K562 (cell line): ENCODE data around the gene SUSD3. TPM values are rescaled to one million over a fixed set of nuclear protein-coding genes. Genes with fewer than 3 reads are reported as not detected.

Source experiments
- ATAC-seq: fragments of 200-7000 bp; cut with Tn5 transposase; 3 replicates; pipeline ENCODE4 v1.9.1; 2020; ENCODE audit warnings: moderate library complexity
- BruUV-seq: library from RNA; stranded (reverse); fragments of 400-500 nt; replicated peaks from 2 replicates; lab custom pipeline; 2021; lab: Mats Ljungman, UMichigan
- CTCF ChIA-PET: fragments of 300-600 bp; formaldehyde crosslinking; extraction: SDS; loops from one replicate; lab custom pipeline; 2021; ENCODE audit warnings: low intra/inter-chr PET ratio; lab: Yijun Ruan, JAX
- POLR2A ChIA-PET: fragments of 300-600, 350-650 bp; sonication (Branson Sonifier 250); formaldehyde crosslinking; extraction: SDS; loops from one replicate; lab custom pipeline; 2021; ENCODE audit warnings: antibody characterized with exemption, inconsistent platforms; lab: Yijun Ruan, JAX
- DNase-seq, 4 experiments: peaks; one replicate each; pipeline versions ENCODE4 v3.0.0 to v3.0.0-alpha.2; 2011 to 2018; ENCODE audit warnings: low spot score in 3 of 4, mixed read lengths in 3 of 4; ENCODE audit errors: extremely low read depth in 1 of 4
- FAIRE-seq: peaks from 2 replicates; lab custom pipeline; 2011; peaks lifted over from hg19 to GRCh38; lab: Jason Lieb, UNC
- H2AFZ ChIP-seq: 2 replicates; pipeline ENCODE4 v1.6.0; 2011; ENCODE audit warnings: low read depth, low read length, control low read depth, inconsistent platforms
- H3K27ac ChIP-seq: fragments of 200-600 bp; 3 replicates; pipeline ENCODE4 v1.8.0; 2011; ENCODE audit warnings: low read depth, mild to moderate bottlenecking, control low read depth, inconsistent platforms, low read length, moderate library complexity, mixed read lengths; ENCODE audit errors: extremely low read depth
- H3K27me3 ChIP-seq, 2 experiments: fragments of 300-600 bp in 1 of 2; 2 replicates in 1 of 2; 3 replicates in 1 of 2; pipeline versions ENCODE4 v1.6.0 to v1.8.0; 2011; ENCODE audit warnings: inconsistent platforms in 2 of 2, low read length in 2 of 2, mild to moderate bottlenecking in 1 of 2, mixed read lengths in 1 of 2, moderate library complexity in 1 of 2; ENCODE audit not compliant: control insufficient read depth in 2 of 2, insufficient read depth in 2 of 2
- H3K36me3 ChIP-seq: fragments of 300-600 bp; 3 replicates; pipeline ENCODE4 v1.8.0; 2011; ENCODE audit warnings: mild to moderate bottlenecking, low read length, inconsistent platforms; ENCODE audit not compliant: control insufficient read depth, insufficient read depth
- H3K4me1 ChIP-seq, 2 experiments: fragments of 200-600 bp in 1 of 2; replicated peaks in 1 of 2; 2 replicates in 1 of 2; 3 replicates in 1 of 2; pipeline versions ENCODE4 v1.5.1 to v1.8.0; 2011; ENCODE audit warnings: inconsistent platforms in 2 of 2, low read length in 2 of 2, mild to moderate bottlenecking in 1 of 2, mixed read lengths in 1 of 2, moderate library complexity in 1 of 2; ENCODE audit not compliant: control insufficient read depth in 2 of 2, insufficient read depth in 2 of 2
- H3K4me2 ChIP-seq: 2 replicates; pipeline ENCODE4 v1.6.1; 2011; ENCODE audit warnings: low read length, control low read depth, inconsistent platforms, mixed read lengths; ENCODE audit not compliant: insufficient read depth
- H3K4me3 ChIP-seq: fragments of 200-600 bp; sonication (generic), shearing (Covaris generic); 2 replicates; pipeline ENCODE4 v1.5.1; 2016; ENCODE audit warnings: control low read depth, inconsistent platforms
- H3K79me2 ChIP-seq: fragments of 200-600 bp; 3 replicates; pipeline ENCODE4 v1.8.0; 2011; ENCODE audit warnings: low read length, inconsistent platforms; ENCODE audit not compliant: control insufficient read depth, insufficient read depth
- H3K9ac ChIP-seq, 2 experiments: 2 replicates each; pipeline versions ENCODE4 v1.6.0 to v1.6.1; 2011; ENCODE audit warnings: low read depth in 2 of 2, low read length in 2 of 2, control low read depth in 1 of 2, inconsistent platforms in 1 of 2, mild to moderate bottlenecking in 1 of 2, mixed read lengths in 1 of 2; ENCODE audit not compliant: insufficient read depth in 1 of 2
- H3K9me1 ChIP-seq: one replicate; pipeline ENCODE4 v1.6.0; 2011; ENCODE audit warnings: inconsistent platforms, mild to moderate bottlenecking, low read length, moderate library complexity; ENCODE audit not compliant: control insufficient read depth, insufficient read depth
- H3K9me3 ChIP-seq: replicated peaks from 2 replicates; pipeline ENCODE4 v1.5.1; 2011; ENCODE audit warnings: low read depth, low read length, inconsistent platforms; ENCODE audit not compliant: control insufficient read depth, insufficient read depth
- H4K20me1 ChIP-seq: replicated peaks from 2 replicates; pipeline ENCODE4 v1.6.1; 2011; ENCODE audit warnings: low read length, inconsistent platforms, mixed read lengths; ENCODE audit not compliant: control insufficient read depth, insufficient read depth
- ARID4B ChIP-seq: sonication (generic); formaldehyde crosslinking; IDR thresholded peaks from 2 replicates; pipeline ENCODE4 v1.8.0; 2022; ENCODE audit warnings: mild to moderate bottlenecking, missing genetic modification reagents
- EP300 ChIP-seq: IDR thresholded peaks from 2 replicates; pipeline ENCODE4 v1.6.1; 2012; ENCODE audit warnings: low read length, improper control_type of control experiment
- HMGXB4 ChIP-seq: sonication (generic); formaldehyde crosslinking; IDR thresholded peaks from 2 replicates; pipeline ENCODE4 v1.8.1; 2023; ENCODE audit warnings: mild to moderate bottlenecking, missing genetic modification reagents
- HOXB6 ChIP-seq: fragments of 250-450 bp; sonication (Bioruptor Pico); IDR thresholded peaks from 2 replicates; pipeline ENCODE4 v1.5.1; 2022; ENCODE audit warnings: mild to moderate bottlenecking, borderline replicate concordance
- RBFOX2 ChIP-seq: fragments of 200-400 bp; formaldehyde crosslinking; IDR thresholded peaks from 2 replicates; pipeline ENCODE4 v1.6.1; 2017; ENCODE audit warnings: low read depth, mild to moderate bottlenecking, low read length, moderate library complexity
- SAFB2 ChIP-seq: fragments of 200-400 bp; formaldehyde crosslinking; IDR thresholded peaks from 2 replicates; pipeline ENCODE4 v1.6.1; 2018; ENCODE audit warnings: borderline replicate concordance, low read length, low read depth, moderate library complexity; ENCODE audit not compliant: severe bottlenecking
- ZNF584 ChIP-seq: fragments of 200-800 bp; sonication (Bioruptor generic); IDR thresholded peaks from 2 replicates; pipeline ENCODE4 v1.6.1; 2016; ENCODE audit warnings: low read depth, mild to moderate bottlenecking, missing genetic modification characterization, missing compliant biosample characterization
- WGBS: fragments of 100-300 bp; shearing (Covaris generic); methylation state at CpG from one replicate; pipeline ENCODE4 v1.1.6; 2016; ENCODE audit warnings: low coverage, mixed read lengths; ENCODE audit not compliant: insufficient coverage; ENCODE audit errors: missing lambda C conversion rate; 5-methylcytosine and 5-hydroxymethylcytosine counted together
- in situ Hi-C: fragments of 300-500 bp; cut with MboI; formaldehyde crosslinking; loops from 4 replicates; pipeline ENCODE4 v1.15.0; 2018; ENCODE audit warnings: inconsistent platforms, mixed read lengths
- intact Hi-C: fragments of 100-400 bp; cut with micrococcal nuclease; formaldehyde crosslinking; loops from 2 replicates; pipeline ENCODE4 v1.14.2; 2022
- polyA plus RNA-seq, 8 experiments: library from polyadenylated mRNA; depleted of rRNA in 4 of 8; stranded (reverse) in 5 of 8; unstranded in 3 of 8; fragments of >200 nt; fragmentation: Nextera tagmentation in 2 of 8; fragmentation: Illumina TruSeq in 1 of 8; extraction: Ambion mirVana in 2 of 8; extraction: Trizol in 1 of 8; gene quantifications; 2 replicates each; pipeline versions ENCODE4 v1.2.1 to v1.2.3, GENCODE V29; 2011 to 2014; ENCODE audit warnings: inconsistent platforms in 1 of 8, missing spikeins in 1 of 8
- total RNA-seq, 7 experiments: library from RNA; depleted of rRNA in 6 of 7; stranded (reverse); fragments of >200 nt in 6 of 7; fragmentation: Illumina TruSeq in 2 of 7; extraction: Trizol in 2 of 7; gene quantifications; 2 replicates each; pipeline versions ENCODE4 v1.2.1 to v1.2.3, GENCODE V29; 2011 to 2021; ENCODE audit warnings: low replicate concordance in 1 of 7

SUSD3 gene
- total and polyA plus RNA-seq, 9 of the 15 experiments (the other 6 are each of a cell fraction or from before 2014, with no cell fraction given) = 1.3 to 21.7 (median 11.4) TPM

GRCh38 chr9:93128011-93128714 is 69.7 kb downstream of the SUSD3 start:
- H3K27ac ChIP-seq = no peak overlapping the region
- H3K4me3 ChIP-seq = no peak overlapping the region
- no peaks in the 10 kb centered on the region for H3K9me3 ChIP-seq
- DNase-seq = no peak
- 72% methylated on average over 14 of the region's 14 CpGs for WGBS
- peak overlapping the region in 1 of 2 experiments; percentile 31; a peak in 1 of 4 replicates for H3K9ac ChIP-seq
- intact Hi-C loops = no loop called here
- FAIRE-seq = no peak
- TF ChIP-seq ZNF584 (no peak), RBFOX2 (0 out of 2 replicates have a peak, but pooled peaks have one; percentile 21)
- in situ Hi-C loops = no loop called here
- no peaks in the 10 kb centered on the region; the same call in 2 of the 3 replicates for H3K79me2 ChIP-seq
- ATAC-seq = no peak
- POLR2A ChIA-PET = interaction anchor here (0.6 to 1.3 kb wide), 2 partner anchors 10 to 234 kb away, joined by 6 to 7 read pairs; no protein-coding TSS in a partner anchor
- peaks cover 6 to 57% of the 10 kb centered on the region in 2 experiments; a peak in 4 of 5 replicates for H3K4me1 ChIP-seq
- no peaks in the 10 kb centered on the region for H3K36me3 ChIP-seq
- no peaks in the 10 kb centered on the region for H3K9me1 ChIP-seq
- H4K20me1 ChIP-seq = no peaks in the 10 kb centered on the region
- H2AFZ ChIP-seq = no peak overlapping the region
- CTCF ChIA-PET = no interaction called here
- no peak overlapping the region for H3K4me2 ChIP-seq
- BruUV-seq = no TSS peak
- no peaks in the 10 kb centered on the region for H3K27me3 ChIP-seq

- intact Hi-C loops = no loop called here
- no peaks in the 10 kb centered on the region; the same call in 2 of the 3 replicates for H3K79me2 ChIP-seq
- CTCF ChIA-PET = no interaction called here
- in situ Hi-C loops = no loop called here
- H3K4me1 ChIP-seq = peaks cover 9 to 60% of the 10 kb centered on the region in 2 experiments
- H3K27ac ChIP-seq = no peak overlapping the region
- POLR2A ChIA-PET = interaction anchor here (0.6 to 2.0 kb wide), 5 partner anchors 9 to 235 kb away, joined by 3 to 16 read pairs (median 4); partner anchors contain the start of gene CARD19
- FAIRE-seq = no peak
- H3K9me3 ChIP-seq = no peaks in the 10 kb centered on the region
- H3K36me3 ChIP-seq = no peaks in the 10 kb centered on the region
- BruUV-seq = no TSS peak
- H2AFZ ChIP-seq = no peak overlapping the region
- H3K4me2 ChIP-seq = no peak overlapping the region
- H4K20me1 ChIP-seq = no peaks in the 10 kb centered on the region
- 63% methylated on average over 9 of the region's 10 CpGs for WGBS
- H3K9ac ChIP-seq = no peak overlapping the region
- H3K27me3 ChIP-seq = no peaks in the 10 kb centered on the region
- H3K4me3 ChIP-seq = no peak overlapping the region
- DNase-seq = no peak
- no peaks in the 10 kb centered on the region for H3K9me1 ChIP-seq
- no peak for ATAC-seq
- no peak for TF ChIP-seq EP300
- TF ChIP-seq ARID4B (CRISPR knock-in tag) = no peak
- TF ChIP-seq HOXB6 = no peak
- TF ChIP-seq HMGXB4 = no peak
- no peak for TF ChIP-seq SAFB2
Measured at GRCh38 chr9:93128715-93129224, 70.3 kb downstream of the SUSD3 start.
